Measurements from ENCODE around the gene FARP1.

- TF ChIP-seq THAP11 (CRISPR knock-in tag; IDR thresholded peaks at IDR 0.05) (no peak), CEBPG (CRISPR knock-in tag; IDR thresholded peaks at IDR 0.05) (no peak), ETV6 (CRISPR knock-in tag; conservative IDR thresholded peaks at IDR 0.05) (no peak), PATZ1 (CRISPR knock-in tag; IDR thresholded peaks at IDR 0.05) (no peak), TAF1 (CRISPR knock-in tag; IDR thresholded peaks at IDR 0.05) (no peak)
- TF ChIP-seq, protein P1, sequence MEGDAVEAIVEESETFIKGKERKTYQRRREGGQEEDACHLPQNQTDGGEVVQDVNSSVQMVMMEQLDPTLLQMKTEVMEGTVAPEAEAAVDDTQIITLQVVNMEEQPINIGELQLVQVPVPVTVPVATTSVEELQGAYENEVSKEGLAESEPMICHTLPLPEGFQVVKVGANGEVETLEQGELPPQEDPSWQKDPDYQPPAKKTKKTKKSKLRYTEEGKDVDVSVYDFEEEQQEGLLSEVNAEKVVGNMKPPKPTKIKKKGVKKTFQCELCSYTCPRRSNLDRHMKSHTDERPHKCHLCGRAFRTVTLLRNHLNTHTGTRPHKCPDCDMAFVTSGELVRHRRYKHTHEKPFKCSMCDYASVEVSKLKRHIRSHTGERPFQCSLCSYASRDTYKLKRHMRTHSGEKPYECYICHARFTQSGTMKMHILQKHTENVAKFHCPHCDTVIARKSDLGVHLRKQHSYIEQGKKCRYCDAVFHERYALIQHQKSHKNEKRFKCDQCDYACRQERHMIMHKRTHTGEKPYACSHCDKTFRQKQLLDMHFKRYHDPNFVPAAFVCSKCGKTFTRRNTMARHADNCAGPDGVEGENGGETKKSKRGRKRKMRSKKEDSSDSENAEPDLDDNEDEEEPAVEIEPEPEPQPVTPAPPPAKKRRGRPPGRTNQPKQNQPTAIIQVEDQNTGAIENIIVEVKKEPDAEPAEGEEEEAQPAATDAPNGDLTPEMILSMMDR (CRISPR knock-in tag; IDR thresholded peaks at IDR 0.05): no peak
- TF ChIP-seq, protein P2, sequence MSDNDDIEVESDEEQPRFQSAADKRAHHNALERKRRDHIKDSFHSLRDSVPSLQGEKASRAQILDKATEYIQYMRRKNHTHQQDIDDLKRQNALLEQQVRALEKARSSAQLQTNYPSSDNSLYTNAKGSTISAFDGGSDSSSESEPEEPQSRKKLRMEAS (IDR thresholded peaks at IDR 0.05): no peak
These were observed 20.0 kb downstream of the FARP1 start for GRCh38 chr13:98162935-98163334.

Measured in HepG2 (cell line).